ENCODE measurements around the gene UNC45B.

- no peak for TF ChIP-seq CTCF (optimal IDR thresholded peaks at IDR 0.05 in 1 of 3, IDR thresholded peaks at IDR 0.05 in 1 of 3, conservative IDR thresholded peaks at IDR 0.05 in 1 of 3; ENCODE audit: extremely low read depth in 1 of 3, insufficient read depth in 2 of 3, low read length in 3 of 3)
- no peak for TF ChIP-seq EZH2 (IDR thresholded peaks at IDR 0.05; ENCODE audit: low read length)
These were observed 14.6 kb upstream of the UNC45B start for GRCh38 chr17:35132816-35133550.
